CD4-positive, alpha-beta T cell treated with Interleukin-4 for 1 hour (primary cell): Measurements from ENCODE around the gene LRIT3.

Experiments
- DNase-seq, 2 donors: peaks; one replicate each; pipeline ENCODE4 v3.0.0-alpha.2; 2020 to 2022

Gene LRIT3

DNA sequence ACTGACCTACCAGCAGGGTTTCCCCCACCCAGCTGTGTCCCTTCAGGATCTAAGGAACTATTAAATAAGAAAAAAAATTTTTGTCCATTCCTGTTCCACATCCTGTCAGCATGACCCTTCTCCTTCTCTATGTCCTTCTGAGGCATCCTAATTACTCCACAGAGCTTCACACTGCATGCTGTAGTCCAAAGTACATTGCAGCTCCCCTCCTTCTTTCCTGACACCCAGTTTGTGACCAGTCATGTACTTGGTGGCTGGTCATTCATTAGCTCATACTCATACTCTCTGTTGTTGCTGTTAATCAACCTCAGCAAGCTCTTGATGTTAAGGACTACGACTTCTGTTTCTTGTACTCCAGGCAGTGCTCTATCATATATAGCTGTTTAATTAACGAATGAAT is 62.3 kb downstream of the LRIT3 start:
- DNase-seq: no peak

- DNase-seq: no peak
Observed at GRCh38 chr4:109912706-109913595, 65.0 kb downstream of the LRIT3 start, which contains the start of gene EGF. TSS of gene EGF (plus strand) at chr4:109912883. CDS start at chr4:109913336, 453 bp downstream.

- DNase-seq: no peak
Observed at GRCh38 chr4:109913596-109914241, 65.8 kb downstream of the LRIT3 start.

DNA sequence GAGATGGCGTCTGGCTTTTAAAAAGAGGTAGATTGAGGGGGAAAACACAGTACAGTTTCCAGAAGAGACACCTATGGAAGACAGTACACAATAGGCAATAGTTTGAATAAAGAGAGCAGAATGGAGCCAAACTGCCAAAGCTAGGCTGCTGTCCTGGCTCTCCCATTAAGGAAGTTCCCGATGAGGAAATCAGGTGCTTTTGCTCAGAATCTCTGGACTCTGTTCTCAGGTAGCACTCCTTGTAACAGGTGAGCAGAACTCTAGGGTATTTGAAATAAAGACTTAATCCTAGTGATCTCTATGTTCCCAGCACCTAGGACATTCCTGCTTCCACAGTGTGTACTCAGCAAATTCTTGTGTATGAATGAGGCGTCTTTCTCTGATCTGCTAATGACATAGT is 66.4 kb downstream of the LRIT3 start:
- no peak for DNase-seq

DNA sequence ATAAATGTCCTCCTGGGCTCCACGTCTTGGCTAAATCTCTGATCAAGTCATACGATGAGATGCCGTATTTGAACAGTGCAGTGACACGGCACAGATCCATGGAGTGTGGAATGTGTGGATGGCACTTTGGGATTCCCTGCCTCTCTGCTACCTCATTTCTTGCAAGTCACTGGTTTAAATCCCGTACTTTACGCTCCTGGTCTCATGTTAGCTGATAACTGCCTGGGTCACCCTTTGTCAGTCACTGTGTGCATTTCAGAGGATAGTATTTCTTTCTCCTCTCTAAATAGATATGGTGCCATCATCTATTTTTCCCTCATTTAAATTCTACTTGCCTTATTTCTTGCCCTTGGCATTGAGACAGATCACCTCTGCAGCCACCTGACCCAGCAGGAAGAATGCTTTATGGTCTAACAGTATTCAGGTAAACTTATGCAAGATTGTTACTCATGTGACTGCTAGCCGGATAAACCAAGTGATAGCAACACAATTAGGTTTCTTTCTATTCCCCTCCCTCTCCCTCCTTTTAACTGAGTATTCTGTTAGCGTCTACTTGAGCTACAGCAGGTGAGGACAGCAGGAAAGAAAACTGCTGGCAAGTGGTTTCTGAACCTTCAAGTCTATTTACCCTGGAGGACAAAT is 67.6 kb downstream of the LRIT3 start:
- DNase-seq: no peak

DNA sequence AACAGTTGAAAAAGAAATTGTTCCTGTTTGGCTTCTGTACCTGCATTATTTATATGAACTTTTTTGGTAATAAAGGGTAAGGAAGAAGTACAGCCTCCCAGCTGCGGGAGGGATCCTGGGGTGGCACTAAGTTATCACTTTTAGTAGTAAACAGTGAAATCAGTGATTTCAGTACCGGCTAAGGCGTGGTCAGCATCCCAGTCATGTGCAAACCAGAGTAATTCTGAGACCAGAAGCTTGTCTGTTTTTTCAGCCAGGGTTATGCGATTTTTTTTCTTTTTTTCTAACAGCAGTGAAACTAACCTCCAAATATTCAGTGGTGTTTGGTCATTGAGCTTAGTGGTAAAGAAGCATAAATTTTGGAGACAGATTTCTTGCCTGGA is 68.1 kb downstream of the LRIT3 start:
- no peak for DNase-seq

DNA sequence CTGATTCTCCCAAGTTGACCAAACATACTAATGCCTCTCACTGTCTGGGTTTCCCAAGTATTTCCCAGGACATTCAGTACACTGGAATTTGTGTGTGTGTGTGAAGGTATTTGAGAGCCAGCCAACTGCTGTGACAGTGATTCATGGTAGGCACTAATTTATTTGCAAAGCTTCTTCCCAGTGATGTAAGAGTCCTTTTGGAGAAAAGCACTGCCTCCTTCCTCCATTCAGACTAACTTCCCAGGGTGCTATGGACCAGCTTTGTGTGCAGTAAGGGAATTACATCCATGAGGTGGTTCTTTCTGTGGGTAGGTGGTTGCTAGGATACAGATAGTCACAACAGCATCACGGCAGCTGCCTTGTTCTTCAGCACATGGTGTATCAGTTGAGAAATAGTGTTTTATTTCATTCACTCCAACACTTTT is 73.5 kb downstream of the LRIT3 start:
- no peak for DNase-seq
